GM19328 (cell line): ENCODE measurements around the gene CCDC159.
A peak's percentile ranks its signal among the peaks of the same experiment; 100 is the strongest.
"Not testable (repeated sequence)": the region's sequence is repeated elsewhere in the genome, so short reads cannot be mapped to it uniquely, and the experiment has no call there.

Experiments
- ATAC-seq: cut with Tn5 transposase; IDR thresholded peaks from one replicate; pipeline ENCODE4 v1.9.1; 2021; ENCODE audit warnings: mild to moderate bottlenecking, moderate library complexity; ENCODE audit not compliant: unreplicated experiment

Gene CCDC159, protein sequence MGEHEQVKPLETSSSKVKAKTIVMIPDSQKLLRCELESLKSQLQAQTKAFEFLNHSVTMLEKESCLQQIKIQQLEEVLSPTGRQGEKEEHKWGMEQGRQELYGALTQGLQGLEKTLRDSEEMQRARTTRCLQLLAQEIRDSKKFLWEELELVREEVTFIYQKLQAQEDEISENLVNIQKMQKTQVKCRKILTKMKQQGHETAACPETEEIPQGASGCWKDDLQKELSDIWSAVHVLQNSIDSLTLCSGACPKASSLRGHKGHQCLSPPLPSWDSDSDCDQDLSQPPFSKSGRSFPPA

DNA sequence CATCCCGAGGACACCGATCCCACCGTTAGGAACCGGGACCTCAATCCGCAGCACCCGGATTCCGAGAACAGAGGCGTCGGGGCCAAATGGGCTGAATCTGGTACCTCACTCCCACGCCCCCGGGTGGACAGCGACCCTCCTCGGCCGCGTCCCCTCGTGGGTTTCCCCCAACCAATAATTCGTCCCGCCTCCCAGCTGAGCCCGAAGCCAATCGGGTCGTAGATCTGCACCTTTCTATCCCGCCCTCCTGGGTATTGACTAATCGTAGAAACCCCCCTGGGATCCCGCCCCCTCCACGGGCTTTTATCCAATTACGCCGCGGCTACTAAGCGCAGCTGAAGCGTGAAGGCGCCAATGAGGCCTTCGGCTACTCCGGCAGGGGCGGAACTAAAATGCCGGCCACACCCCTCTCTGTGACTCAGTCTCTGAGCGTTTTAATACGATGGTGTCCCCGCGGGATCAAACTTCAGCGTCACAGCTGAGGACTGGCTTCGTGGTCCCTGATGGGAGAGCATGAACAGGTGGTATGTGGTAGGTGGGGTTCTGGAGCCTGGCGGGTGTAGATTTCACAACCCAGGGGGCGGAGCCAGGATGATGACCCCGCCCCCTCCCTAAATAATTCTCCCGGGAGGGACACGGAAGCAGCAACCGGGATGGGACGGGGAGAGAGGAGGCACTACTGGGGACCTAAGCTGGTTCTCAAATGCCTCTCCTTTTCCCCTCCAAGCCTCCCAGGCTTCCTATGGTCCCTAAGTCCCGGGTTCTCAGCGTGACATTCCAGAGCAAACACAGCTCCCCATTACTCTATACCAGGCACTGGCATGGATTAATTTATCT lies at the start of gene CCDC159, which contains the start of gene TMEM205:
Gene CCDC159, plus strand, starts transcription at position 416 of the 837 bp plus-strand sequence. Its CDS starts 88 bp downstream, at position 504.
Gene TMEM205, minus strand, starts transcription at position 165 of the 837 bp plus-strand sequence. CDS start 649 bp downstream, outside the sequence.
- peak; percentile 91 for ATAC-seq

DNA sequence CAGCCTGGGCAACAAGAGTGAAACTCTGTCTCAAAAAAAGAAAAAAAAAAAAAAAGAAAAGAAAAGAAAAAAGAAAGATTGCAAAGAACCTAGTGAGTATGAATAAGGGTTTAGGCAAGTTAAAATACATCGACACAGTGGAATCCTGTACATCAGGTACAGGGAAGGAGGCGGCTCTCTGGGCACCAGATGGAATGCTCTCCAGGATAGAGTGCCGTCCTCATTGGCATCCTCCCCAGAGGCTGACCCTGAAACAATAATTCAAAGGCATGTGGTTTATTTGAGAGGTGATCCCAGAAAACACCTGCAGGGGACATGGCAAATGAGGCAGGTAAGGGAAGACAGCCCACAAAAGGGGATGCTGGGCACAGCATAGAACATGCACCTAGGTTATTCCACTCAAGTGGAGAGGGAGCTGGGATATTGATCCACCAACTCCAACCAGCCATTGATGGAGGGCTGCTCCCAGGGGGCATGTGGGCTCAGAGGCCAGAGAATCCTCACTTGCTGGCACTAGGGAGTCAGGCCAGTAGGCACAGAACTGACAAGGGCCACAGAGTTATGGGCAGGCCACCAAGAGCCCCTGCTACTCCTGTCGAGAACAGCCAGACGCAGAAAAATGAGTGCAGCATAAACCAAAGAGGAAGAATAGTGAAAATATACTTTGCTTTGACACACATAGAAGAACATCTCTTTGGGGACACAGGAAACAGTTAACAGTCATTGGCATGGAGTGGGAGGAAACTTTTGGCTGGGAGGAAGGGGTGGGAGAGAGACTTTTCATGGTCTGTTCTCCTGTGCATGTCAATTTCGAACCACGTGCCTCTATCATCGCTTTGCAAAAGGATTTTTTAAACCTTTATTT lies 46.1 kb upstream of the CCDC159 start:
- ATAC-seq = no peak

DNA sequence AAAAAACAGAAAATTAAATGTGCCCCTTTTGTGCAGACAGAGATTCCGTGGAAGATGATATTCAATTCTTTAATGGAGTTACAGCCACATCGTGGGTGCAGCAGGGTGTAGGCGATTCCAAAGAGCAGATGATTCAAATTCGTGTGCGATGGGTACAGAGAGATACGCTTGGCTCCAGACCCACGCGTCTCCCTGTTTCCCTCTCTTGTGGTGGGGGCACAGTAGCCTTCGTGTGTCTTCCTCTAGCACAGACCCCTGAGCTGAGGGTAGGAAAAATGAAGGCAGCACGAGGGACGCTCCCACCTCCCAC lies 45.6 kb upstream of the CCDC159 start:
- ATAC-seq = no peak

DNA sequence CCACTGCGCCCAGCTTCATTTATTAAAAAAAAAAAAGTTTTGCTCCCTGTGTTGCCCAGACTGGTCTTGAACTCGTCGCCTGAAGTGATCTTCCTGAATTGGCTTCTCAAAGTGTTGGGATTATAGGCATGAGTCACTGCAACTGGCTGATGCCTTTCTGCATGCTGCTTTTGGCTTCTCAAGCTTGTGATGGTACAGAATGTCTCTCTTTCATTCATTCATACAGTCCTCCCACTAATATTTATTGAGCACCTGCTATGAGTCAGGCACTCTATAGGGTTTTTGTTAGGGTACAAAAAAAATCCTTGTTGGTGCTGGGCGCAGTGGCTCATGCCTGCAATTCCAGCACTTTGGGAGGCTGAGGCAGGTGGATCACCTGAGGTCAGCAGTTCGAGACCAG lies 41.4 kb upstream of the CCDC159 start:
- ATAC-seq = no peak

DNA sequence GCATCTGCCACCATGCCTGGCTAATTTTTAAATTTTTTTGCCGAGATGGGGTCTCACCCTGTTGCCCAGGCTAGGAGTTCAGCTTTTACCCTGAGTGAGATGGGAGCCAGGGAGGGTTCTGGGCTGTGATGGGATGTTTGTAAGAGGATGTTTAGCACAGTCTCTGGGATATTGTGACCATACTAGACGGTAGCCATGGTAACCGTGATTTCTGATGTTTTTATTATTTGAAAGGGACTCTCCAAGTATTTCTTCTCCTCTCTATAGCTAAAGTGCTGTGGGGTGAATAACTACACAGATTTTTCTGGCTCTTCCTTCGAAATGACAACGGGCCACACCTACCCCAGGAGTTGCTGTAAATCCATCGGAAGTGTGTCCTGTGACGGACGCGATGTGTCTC lies 40.0 kb upstream of the CCDC159 start:
- no peak for ATAC-seq

DNA sequence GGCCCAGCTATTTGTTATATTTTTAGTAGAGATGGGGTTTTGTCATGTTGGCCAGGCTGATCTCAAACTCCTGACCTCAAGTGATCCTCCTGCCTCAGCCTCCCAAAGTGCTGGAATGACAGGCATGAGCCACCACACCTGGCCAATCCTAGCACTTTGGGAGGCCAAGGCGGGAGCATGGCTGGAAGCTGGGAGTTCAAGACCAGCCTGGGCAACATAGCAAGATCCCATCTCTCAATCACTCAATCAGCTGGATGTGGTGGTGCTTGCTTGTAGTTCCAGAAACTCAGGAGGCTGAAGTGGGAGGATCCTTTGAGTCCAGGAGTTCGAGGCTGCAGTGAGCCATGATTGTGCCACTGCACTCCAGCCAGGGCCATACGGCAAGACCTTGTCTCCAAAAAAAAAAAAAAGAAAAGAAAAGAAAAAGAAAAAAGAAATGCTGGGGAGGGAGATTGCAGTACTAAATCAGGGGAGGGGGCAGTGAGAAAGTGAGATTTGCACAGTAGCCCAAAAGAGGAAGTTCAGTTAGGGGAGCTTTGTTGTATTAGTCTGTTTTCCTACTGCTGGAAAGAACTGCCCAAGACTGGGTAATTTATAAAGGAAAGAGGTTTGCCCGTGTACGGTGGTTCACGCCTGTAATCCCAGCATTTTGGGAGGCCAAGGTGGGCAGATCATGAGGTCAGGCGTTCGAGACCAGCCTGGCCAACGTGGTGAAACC lies 25.9 kb upstream of the CCDC159 start:
- ATAC-seq = not testable (repeated sequence)

DNA sequence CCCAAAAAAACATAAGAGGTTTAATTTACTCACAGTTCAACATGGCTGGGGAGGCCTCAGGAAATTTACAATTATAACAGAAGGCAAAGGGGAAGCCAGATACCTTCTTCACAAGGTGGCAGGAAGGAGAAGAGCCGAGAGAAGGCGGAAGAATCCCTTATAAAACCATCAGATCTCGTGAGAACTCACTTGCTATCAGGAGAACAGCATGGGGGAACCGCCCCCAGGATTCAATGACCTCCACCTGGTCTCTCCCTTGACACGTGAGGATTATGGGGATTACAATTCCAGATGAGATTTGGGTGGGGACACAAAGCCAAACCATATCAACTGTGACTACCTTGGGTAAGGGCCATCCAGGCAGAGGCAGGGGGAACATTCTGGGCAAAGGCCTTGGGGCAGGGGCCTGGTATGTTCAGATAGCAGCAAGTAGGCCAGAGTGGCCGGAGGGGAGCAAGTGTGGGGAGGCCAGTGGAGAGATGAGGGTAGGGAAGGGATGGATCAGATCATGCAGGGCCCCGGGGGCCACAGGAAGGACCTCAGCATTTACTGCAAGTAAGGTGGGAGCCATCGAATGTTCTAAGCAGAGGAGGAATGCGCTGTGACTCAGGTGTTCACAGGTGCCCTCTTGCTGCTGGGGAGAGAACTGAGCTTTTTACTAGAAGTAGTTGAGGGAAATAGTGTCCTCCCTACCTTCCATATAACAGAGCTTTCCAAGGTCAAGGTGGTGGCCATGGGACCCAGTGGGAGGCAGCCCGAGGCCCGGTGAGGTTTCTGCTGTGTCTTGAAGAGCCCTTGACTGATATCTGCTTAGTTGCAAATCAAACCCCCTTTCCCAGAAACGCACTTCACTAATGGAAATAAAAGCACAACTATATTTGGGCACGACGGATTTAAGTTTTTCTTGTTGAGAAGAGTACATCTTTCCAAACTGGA lies 24.9 kb upstream of the CCDC159 start:
- no peak for ATAC-seq

DNA sequence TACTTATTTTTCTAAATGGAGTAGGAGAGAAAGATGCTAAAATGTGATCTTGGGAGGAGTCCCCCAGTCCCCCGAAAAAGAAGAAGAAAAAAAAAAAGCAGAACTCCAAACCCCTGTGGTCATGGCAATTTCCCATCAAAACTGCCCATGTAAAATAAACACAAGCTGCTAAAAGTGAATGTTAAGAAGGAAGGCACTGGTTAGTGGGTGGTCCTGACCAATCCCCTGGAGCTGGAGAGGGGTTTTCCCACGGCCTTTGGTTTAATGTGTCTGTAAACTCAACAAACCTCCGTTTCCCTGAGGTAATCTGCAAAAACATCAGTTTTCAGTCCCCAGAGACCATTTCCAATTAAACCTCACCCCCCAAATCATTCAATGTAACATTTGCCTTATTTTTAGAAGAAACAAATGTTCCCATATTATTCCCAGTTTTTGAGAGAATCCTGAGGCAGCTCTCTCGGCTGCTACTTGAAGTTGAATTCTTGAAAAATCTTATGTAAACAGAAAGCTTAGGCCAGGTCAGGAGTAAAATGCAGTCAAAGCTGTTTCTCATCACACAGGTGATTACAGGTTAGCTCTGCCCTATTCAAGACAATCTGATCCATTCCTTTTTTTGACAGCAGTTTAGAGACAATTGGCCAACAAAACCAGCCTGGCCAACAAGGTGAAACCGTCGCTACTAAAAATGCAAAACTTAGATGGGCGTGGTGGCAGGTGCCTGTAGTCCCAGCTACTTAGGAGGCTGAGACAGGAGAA lies 23.9 kb upstream of the CCDC159 start:
- ATAC-seq = no peak

DNA sequence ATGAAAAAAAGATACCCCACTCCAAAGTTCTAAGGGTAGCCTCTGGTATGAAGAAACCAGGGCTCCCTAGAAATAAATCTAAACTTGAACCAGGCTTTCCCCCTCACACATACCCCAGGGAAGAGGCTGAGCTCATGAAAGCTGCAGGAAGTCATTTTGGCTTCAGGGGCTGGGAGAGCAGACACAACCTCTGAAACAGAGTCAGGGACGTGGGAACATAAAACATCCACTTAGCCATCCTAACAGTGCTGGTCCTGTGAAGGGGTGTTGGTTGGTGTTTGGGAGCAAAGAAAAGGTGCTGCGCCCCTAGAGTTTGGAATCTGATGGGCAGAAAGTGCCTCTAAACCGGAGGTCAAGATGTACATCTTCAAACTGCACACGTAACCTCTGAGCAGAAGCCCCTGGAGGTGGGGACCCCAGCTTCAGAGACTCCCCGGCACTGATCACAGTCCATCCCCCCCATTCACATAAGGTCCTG lies 22.7 kb upstream of the CCDC159 start:
- ATAC-seq = no peak

DNA sequence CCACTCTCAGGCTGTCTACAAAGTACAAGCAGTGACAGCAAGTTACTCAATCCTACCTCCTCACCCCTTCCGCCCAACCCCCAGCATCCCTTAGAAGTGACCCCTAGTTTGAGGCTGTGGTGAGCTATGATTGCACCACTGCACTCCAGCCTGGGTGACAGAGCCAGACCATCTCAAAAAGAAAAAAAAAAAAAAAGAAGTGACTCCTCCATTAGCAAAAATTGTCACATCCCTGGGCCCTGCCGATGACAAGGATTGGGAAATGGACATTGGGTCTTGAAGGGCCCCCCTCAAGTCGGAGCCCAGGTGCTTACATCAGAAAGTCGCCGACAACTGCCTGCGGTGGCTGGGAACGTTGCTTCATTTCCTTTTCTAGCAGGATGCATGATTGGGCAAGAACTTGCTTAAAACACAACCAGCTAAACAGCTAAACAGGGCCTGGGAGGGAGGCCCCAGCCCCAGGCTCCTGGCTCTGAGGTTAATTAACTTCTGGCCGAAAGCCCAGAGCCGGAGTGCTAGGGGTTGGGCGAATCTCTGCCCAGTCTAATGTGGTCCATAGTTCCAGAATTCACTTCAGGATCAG lies 22.1 kb upstream of the CCDC159 start:
- ATAC-seq = no peak

DNA sequence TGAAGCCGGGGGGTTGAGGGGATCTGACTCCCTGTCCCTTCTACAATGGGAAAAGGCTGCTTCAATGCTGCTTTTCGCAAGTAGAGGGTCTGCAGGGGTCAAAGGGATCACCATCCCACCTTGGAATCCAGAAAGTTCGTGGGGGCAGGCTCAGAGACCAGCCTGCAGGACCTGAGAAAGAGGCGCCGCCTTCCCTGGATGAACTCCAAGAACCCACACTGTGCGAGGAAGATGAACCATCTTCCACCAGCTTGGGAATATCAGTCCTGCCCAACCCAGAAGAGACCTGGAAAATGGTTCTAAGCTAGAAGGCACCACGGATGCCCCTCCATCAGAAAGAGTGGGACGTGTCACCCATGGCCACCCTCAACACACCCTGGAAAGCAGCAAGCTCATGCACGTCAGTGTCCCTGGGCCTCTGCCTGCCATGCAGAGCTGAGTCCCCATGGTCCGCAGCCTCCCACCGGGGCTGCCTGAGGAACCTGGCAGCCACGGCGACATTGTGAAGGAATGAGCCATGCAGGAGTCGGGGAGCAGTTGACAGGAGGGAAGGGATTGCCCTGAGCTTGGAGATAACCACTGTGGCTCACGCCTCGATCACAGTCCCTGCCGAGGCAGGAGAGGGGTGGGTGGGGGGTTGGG lies 21.4 kb upstream of the CCDC159 start:
- no peak for ATAC-seq

DNA sequence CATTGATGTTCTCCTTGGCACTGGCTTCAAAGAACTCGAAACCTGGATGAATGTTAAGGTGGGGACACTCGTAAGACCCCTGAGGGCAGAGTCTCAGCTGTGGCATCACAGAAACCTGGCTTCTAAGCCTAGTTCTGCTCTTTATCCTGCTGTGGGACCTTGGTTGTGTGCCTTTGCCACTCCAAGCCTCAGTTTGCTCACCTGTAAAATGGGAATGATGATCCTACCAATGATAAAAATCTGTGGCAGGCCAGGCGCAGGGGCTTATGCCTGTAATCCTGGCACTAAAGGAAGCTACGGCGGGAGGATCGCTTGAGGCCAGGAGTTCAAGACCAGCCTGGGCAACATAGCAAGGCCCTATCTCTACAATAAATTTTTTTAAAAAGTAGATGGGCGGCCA lies 20.8 kb upstream of the CCDC159 start:
- no peak for ATAC-seq

DNA sequence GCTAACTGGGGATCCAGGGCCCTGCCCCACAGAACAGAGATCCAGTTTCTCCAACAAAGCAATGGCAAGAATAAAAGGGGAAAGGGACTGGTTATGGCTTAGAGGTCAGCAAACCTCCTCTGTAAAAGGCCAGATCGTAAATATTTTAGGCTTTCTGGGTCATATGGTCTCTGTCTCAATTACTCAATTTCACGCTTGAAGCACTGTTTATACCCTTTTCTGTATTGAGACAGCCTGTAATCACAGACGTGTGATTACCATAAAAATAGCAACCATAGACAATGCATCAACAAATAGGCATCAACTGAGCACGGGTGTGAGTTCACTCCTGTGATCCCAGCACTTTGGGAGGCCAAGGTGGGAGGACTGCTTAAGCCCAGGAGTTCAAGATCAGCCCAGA lies 16.2 kb upstream of the CCDC159 start:
- no peak for ATAC-seq

DNA sequence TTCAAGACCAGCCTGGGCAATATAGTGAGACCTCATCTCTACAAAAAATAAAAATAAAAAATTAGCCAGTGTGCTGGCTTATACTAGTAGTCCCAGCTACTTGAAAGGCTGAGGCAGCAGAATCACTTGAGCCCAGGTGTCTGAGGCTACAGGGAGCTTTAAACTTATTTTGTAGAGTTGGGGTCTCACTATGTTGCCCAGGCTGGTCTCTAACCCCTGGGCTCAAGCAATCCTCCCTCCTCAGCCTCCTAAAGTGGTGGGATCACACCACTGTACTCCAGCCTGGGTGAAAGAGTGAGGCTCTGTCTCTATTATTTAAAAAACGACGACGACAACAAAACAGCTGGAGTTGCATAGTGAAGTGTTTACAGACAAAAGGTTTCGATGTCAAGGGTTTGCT lies 14.8 kb upstream of the CCDC159 start:
- no peak for ATAC-seq

DNA sequence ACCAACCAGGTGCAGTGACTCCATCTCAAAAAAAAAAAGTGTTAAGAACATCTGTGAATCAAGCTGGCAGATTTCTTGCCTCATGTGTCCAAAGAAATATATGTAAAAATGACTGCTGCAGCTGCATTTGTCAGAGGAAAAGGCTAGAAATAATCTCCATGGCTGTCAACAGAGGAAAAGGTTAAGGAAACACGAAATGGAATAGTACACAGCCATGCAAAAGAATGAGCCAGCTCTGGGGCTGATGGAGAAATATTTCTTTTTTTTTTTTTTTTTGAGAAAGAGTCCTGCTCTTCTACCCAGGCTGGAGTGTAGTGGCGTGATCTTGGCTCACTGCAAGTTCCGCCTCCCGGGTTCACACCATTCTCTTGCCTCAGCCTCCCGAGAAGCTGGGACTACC lies 13.5 kb upstream of the CCDC159 start:
- ATAC-seq = no peak

DNA sequence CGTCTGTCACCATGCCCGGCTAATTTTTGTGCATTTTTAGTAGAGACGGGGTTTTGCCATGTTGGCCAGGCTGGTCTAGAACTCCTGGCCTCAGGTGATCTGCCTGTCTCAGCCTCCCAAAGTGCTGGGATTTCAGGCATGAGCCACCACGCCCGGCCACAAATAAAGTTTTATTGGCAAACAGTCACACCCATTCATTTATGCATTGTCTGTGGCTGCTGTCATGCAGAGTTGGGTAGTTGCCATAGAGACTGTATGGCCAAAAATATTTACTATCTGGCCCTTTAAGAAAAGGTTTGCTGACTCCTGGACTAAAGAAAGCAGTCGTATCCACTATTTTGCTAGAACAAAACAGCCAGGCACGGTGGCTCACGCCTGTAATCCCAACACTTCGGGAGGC lies 12.5 kb upstream of the CCDC159 start:
- ATAC-seq = not testable (repeated sequence)

DNA sequence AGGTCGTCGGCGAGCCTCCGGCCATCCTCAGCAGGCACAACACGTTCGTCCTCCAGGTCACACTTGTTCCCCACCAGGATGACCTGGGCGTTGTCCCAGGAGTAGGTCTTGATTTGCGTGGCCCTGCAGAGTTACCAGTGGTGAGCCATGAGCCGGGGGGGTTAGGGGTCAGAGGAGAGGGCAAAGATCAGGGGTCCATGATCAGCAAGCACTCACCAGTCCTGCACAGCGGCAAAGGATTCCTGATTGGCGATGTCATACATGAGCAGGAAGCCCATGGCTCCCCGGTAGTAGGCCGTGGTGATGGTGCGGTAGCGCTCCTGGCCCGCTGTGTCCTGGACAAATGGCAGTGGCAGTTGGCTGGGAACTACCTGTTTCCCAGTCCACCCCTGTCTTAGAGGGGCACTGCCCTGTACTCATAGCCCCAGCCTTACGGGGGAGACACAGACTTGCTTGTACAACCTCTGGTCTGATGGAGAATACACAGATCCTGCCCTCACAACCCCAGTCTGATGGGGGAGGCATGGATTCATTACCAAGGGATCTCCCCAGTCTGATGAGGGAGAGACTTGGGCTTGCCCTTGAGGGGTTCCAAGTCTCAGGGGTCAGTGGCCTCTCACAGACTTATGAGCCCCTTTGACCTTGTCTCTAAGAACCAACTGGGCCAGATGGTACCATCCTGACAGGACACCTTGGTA lies 10.7 kb upstream of the CCDC159 start:
- no peak for ATAC-seq
